H9 (cell line): ENCODE measurements around the gene ZNF664. TPM values are rescaled to one million over a fixed set of nuclear protein-coding genes. Genes with fewer than 3 reads are reported as not detected.

Experiments used
- DNase-seq: peaks from one replicate; pipeline ENCODE4 v3.0.0-alpha.2; 2017
- H2AFZ ChIP-seq: one replicate; pipeline ENCODE4 v1.6.1; 2013; ENCODE audit warnings: mild to moderate bottlenecking, low read length, control low read depth, moderate library complexity
- H2AK5ac ChIP-seq: 2 replicates; pipeline ENCODE4 v1.6.1; 2013; ENCODE audit warnings: low read length, control low read depth, mixed read lengths; ENCODE audit not compliant: insufficient read length
- H2BK120ac ChIP-seq: one replicate; pipeline ENCODE4 v1.6.1; 2013; ENCODE audit warnings: low read depth, mild to moderate bottlenecking, low read length, control low read depth, inconsistent platforms; ENCODE audit not compliant: poor library complexity, severe bottlenecking
- H2BK12ac ChIP-seq: 2 replicates; pipeline ENCODE4 v1.6.1; 2013; ENCODE audit warnings: low read length, control low read depth, mixed read lengths, low read depth; ENCODE audit not compliant: insufficient read length
- H2BK15ac ChIP-seq: 2 replicates; pipeline ENCODE4 v1.6.1; 2013; ENCODE audit warnings: low read depth, low read length, control low read depth
- H2BK20ac ChIP-seq: one replicate; pipeline ENCODE4 v1.6.1; 2013; ENCODE audit warnings: low read depth, mild to moderate bottlenecking, low read length, control low read depth, inconsistent platforms; ENCODE audit not compliant: poor library complexity, severe bottlenecking
- H2BK5ac ChIP-seq: 2 replicates; pipeline ENCODE4 v1.6.1; 2013; ENCODE audit warnings: low read length, control low read depth, mixed read lengths; ENCODE audit not compliant: insufficient read length
- H3K14ac ChIP-seq: 2 replicates; pipeline ENCODE4 v1.6.1; 2013; ENCODE audit warnings: low read length, control low read depth; ENCODE audit not compliant: insufficient read depth
- H3K18ac ChIP-seq: 2 replicates; pipeline ENCODE4 v1.6.1; 2013; ENCODE audit warnings: low read depth, mild to moderate bottlenecking, mixed read lengths, low read length, control low read depth; ENCODE audit not compliant: insufficient read length
- H3K23ac ChIP-seq: 2 replicates; pipeline ENCODE4 v1.6.1; 2013; ENCODE audit warnings: low read length, control low read depth, mixed read lengths, low read depth; ENCODE audit not compliant: insufficient read length
- H3K23me2 ChIP-seq: 2 replicates; pipeline ENCODE4 v1.6.1; 2013; ENCODE audit warnings: low read depth, mild to moderate bottlenecking, mixed read lengths, low read length, control low read depth; ENCODE audit not compliant: insufficient read length, poor library complexity, severe bottlenecking
- H3K27ac ChIP-seq: 2 replicates; pipeline ENCODE4 v1.5.1; 2013; ENCODE audit warnings: low read length, control low read depth, mixed read lengths, low read depth; ENCODE audit not compliant: insufficient read length
- H3K27me3 ChIP-seq: 2 replicates; pipeline ENCODE4 v1.6.1; 2013; ENCODE audit warnings: low read length, control low read depth, inconsistent platforms; ENCODE audit not compliant: insufficient read depth
- H3K4ac ChIP-seq: 2 replicates; pipeline ENCODE4 v1.6.1; 2013; ENCODE audit warnings: low read depth, mild to moderate bottlenecking, control low read depth, inconsistent platforms, low read length, moderate library complexity
- H3K4me1 ChIP-seq: 2 replicates; pipeline ENCODE4 v1.6.1; 2013; ENCODE audit warnings: low read length, control low read depth, inconsistent platforms; ENCODE audit not compliant: insufficient read depth
- H3K4me2 ChIP-seq: 2 replicates; pipeline ENCODE4 v1.6.1; 2013; ENCODE audit warnings: low read length, control low read depth, mixed read lengths; ENCODE audit not compliant: insufficient read length, insufficient read depth
- H3K56ac ChIP-seq: 2 replicates; pipeline ENCODE4 v1.6.1; 2013; ENCODE audit warnings: low read depth, mild to moderate bottlenecking, mixed read lengths, low read length, control low read depth; ENCODE audit not compliant: insufficient read length
- H3K79me1 ChIP-seq: 2 replicates; pipeline ENCODE4 v1.6.1; 2013; ENCODE audit warnings: low read depth, mild to moderate bottlenecking, moderate library complexity, low read length, control low read depth, inconsistent platforms; ENCODE audit not compliant: insufficient read depth, poor library complexity, severe bottlenecking
- H3K79me2 ChIP-seq: 2 replicates; pipeline ENCODE4 v1.6.1; 2013; ENCODE audit warnings: low read length, control low read depth, inconsistent platforms; ENCODE audit not compliant: insufficient read depth
- H3K9ac ChIP-seq: 2 replicates; pipeline ENCODE4 v1.6.1; 2013; ENCODE audit warnings: low read length, control low read depth, mixed read lengths; ENCODE audit not compliant: insufficient read length; ENCODE audit errors: extremely low read depth
- H3K9me3 ChIP-seq: one replicate; pipeline ENCODE4 v1.6.1; 2013; ENCODE audit warnings: low read depth, low read length, inconsistent platforms; ENCODE audit not compliant: control insufficient read depth
- H3T11ph ChIP-seq: one replicate; pipeline ENCODE4 v1.6.1; 2013; ENCODE audit warnings: mild to moderate bottlenecking, low read length, control low read depth, inconsistent platforms
- H4K20me1 ChIP-seq: one replicate; pipeline ENCODE4 v1.6.1; 2013; ENCODE audit not compliant: control insufficient read depth, insufficient read length, insufficient read depth
- H4K5ac ChIP-seq: 2 replicates; pipeline ENCODE4 v1.6.1; 2013; ENCODE audit warnings: low read depth, mild to moderate bottlenecking, mixed read lengths, low read length, control low read depth; ENCODE audit not compliant: insufficient read length
- H4K8ac ChIP-seq: replicated peaks from 2 replicates; pipeline ENCODE4 v1.6.1; 2013; ENCODE audit warnings: low read length, control low read depth, mixed read lengths, low read depth; ENCODE audit not compliant: insufficient read length
- H4K91ac ChIP-seq: 2 replicates; pipeline ENCODE4 v1.6.1; 2013; ENCODE audit warnings: low read depth, mild to moderate bottlenecking, moderate library complexity, mixed read lengths, low read length, control low read depth; ENCODE audit not compliant: insufficient read length
- H3K27ac Mint-ChIP-seq, 3 experiments: 2 replicates in 2 of 3; 3 replicates in 1 of 3; pipeline ENCODE4 v1.8.0; 2020 to 2021; ENCODE audit warnings: mixed read lengths in 3 of 3, mild to moderate bottlenecking in 1 of 3, moderate library complexity in 1 of 3
- H3K27me3 Mint-ChIP-seq: 2 replicates; pipeline ENCODE4 v1.8.0; 2021; ENCODE audit warnings: low read depth, mild to moderate bottlenecking, moderate library complexity, mixed read lengths
- H3K36me3 Mint-ChIP-seq, 3 experiments: 2 replicates in 2 of 3; 3 replicates in 1 of 3; pipeline ENCODE4 v1.8.0; 2020 to 2021; ENCODE audit warnings: low read depth in 3 of 3, mixed read lengths in 3 of 3; ENCODE audit not compliant: insufficient read depth in 1 of 3
- H3K4me1 Mint-ChIP-seq, 2 experiments: 2 replicates each; pipeline ENCODE4 v1.8.0; 2020; ENCODE audit warnings: mixed read lengths in 2 of 2
- H3K4me3 Mint-ChIP-seq, 2 experiments: 2 replicates in 1 of 2; 3 replicates in 1 of 2; pipeline ENCODE4 v1.8.0; 2020 to 2021; ENCODE audit warnings: mild to moderate bottlenecking in 2 of 2, mixed read lengths in 2 of 2, moderate library complexity in 1 of 2
- H3K9me3 Mint-ChIP-seq, 2 experiments: 2 replicates in 1 of 2; 3 replicates in 1 of 2; pipeline ENCODE4 v1.8.0; 2020; ENCODE audit warnings: mild to moderate bottlenecking in 2 of 2, mixed read lengths in 2 of 2, moderate library complexity in 1 of 2
- WGBS: extraction: QIAGEN DNeasy Blood & Tissue Kit; methylation state at CpG from one replicate; pipeline ENCODE4 v1.1.7; 2013; ENCODE audit warnings: missing lambda C conversion rate, low lambda C conversion rate, mixed read lengths; ENCODE audit not compliant: insufficient read length; ENCODE audit errors: extremely low coverage; 5-methylcytosine and 5-hydroxymethylcytosine counted together
- total RNA-seq: library from RNA; stranded (reverse); gene quantifications from 2 replicates; pipeline ENCODE4 v1.2.1, GENCODE V29; 2021
- TF ChIP-seq, protein P1 (sequence below): fragments of 200-600 bp; sonication (generic); conservative IDR thresholded peaks from 3 replicates; pipeline ENCODE4 v1.8.0; 2021; ENCODE audit warnings: antibody characterized with exemption, mild to moderate bottlenecking

Gene ZNF664
- total RNA-seq, 1 experiment from 2014 or later: 29.5 TPM

GRCh38 chr12:123941000-123941399, 32.0 kb upstream of the ZNF664 start:
- no peak overlapping the region for H2AFZ ChIP-seq
- H3K27ac ChIP-seq: no peak overlapping the region
- H3K9me3 ChIP-seq: no peaks in the 10 kb centered on the region
- no peaks in the 10 kb centered on the region for H4K20me1 ChIP-seq
- TF ChIP-seq, protein P1, sequence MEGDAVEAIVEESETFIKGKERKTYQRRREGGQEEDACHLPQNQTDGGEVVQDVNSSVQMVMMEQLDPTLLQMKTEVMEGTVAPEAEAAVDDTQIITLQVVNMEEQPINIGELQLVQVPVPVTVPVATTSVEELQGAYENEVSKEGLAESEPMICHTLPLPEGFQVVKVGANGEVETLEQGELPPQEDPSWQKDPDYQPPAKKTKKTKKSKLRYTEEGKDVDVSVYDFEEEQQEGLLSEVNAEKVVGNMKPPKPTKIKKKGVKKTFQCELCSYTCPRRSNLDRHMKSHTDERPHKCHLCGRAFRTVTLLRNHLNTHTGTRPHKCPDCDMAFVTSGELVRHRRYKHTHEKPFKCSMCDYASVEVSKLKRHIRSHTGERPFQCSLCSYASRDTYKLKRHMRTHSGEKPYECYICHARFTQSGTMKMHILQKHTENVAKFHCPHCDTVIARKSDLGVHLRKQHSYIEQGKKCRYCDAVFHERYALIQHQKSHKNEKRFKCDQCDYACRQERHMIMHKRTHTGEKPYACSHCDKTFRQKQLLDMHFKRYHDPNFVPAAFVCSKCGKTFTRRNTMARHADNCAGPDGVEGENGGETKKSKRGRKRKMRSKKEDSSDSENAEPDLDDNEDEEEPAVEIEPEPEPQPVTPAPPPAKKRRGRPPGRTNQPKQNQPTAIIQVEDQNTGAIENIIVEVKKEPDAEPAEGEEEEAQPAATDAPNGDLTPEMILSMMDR: no peak
- H3K56ac ChIP-seq: no peak overlapping the region
- peaks cover 4 to 5% of the 10 kb centered on the region in 2 experiments; a peak in 4 of 5 replicates for H3K9me3 Mint-ChIP-seq
- no peak overlapping the region for H4K8ac ChIP-seq
- no peak for DNase-seq
- H2AK5ac ChIP-seq: no peak overlapping the region
- H3T11ph ChIP-seq: no peak overlapping the region
- no peak overlapping the region for H3K4me3 Mint-ChIP-seq
- H2BK20ac ChIP-seq: no peak overlapping the region
- no peak overlapping the region for H3K9ac ChIP-seq
- no peak overlapping the region for H3K18ac ChIP-seq
- no peak overlapping the region for H3K4me2 ChIP-seq
- peaks cover 0 to 4% (median 0%) of the 10 kb centered on the region in 3 experiments; a peak in 1 of 7 replicates for H3K36me3 Mint-ChIP-seq
- H3K27me3 ChIP-seq: no peaks in the 10 kb centered on the region; the same call in 1 of the 2 replicates
- no peak overlapping the region for H3K27ac Mint-ChIP-seq
- no peak overlapping the region for H2BK12ac ChIP-seq
- no peaks in the 10 kb centered on the region for H3K79me1 ChIP-seq
- H3K79me2 ChIP-seq: no peaks in the 10 kb centered on the region
- H2BK15ac ChIP-seq: no peak overlapping the region
- H3K4ac ChIP-seq: no peak overlapping the region
- no peak overlapping the region for H3K23ac ChIP-seq
- H3K27me3 Mint-ChIP-seq: peaks cover 87% of the 10 kb centered on the region
- no peak overlapping the region for H3K14ac ChIP-seq
- H3K4me1 ChIP-seq: no peaks in the 10 kb centered on the region
- peaks cover 0 to 4% of the 10 kb centered on the region in 2 experiments; a peak in 2 of 4 replicates for H3K4me1 Mint-ChIP-seq
- H3K23me2 ChIP-seq: no peaks in the 10 kb centered on the region
- no peak overlapping the region for H4K5ac ChIP-seq
- no peak overlapping the region for H2BK120ac ChIP-seq
- H4K91ac ChIP-seq: no peak overlapping the region
- no CpG with 5 or more reads among the region's 9 CpGs for WGBS
- no peak overlapping the region for H2BK5ac ChIP-seq
